ENCODE results near the gene AKT3. TPM values are rescaled to one million over a fixed set of nuclear protein-coding genes. Genes with fewer than 3 reads are reported as not detected.

Gene AKT3
- total and polyA plus RNA-seq, 2 experiments from 2014 or later, result 3.5 to 23.4 TPM

- H3K9me3 ChIP-seq (ENCODE audit: low read depth), result no peaks in the 10 kb centered on the region
- no peak for TF ChIP-seq CTCF (IDR thresholded peaks at IDR 0.05; ENCODE audit: low read depth, low read length)
- H3K27me3 ChIP-seq, result no peaks in the 10 kb centered on the region
- H3K4me3 ChIP-seq, result no peak overlapping the region
- no peaks in the 10 kb centered on the region for H3K4me1 ChIP-seq (ENCODE audit: low read depth)
- H3K27ac ChIP-seq, result no peak overlapping the region
- DNase-seq (ENCODE audit: low read depth in 1 of 2, low spot score in 1 of 2), result no peak
- H3K36me3 ChIP-seq, result no peaks in the 10 kb centered on the region
Measured at GRCh38 chr1:243507672-243508302, 342.3 kb downstream of the AKT3 start.

GRCh38 chr1:243507001-243507671 lies 342.9 kb downstream of the AKT3 start:
- H3K4me3 ChIP-seq, result no peak overlapping the region
- no peak for TF ChIP-seq CTCF (IDR thresholded peaks at IDR 0.05; ENCODE audit: low read depth, low read length)
- H3K36me3 ChIP-seq, result no peaks in the 10 kb centered on the region
- H3K27ac ChIP-seq, result no peak overlapping the region
- no peaks in the 10 kb centered on the region for H3K27me3 ChIP-seq
- no peak for DNase-seq (ENCODE audit: low read depth in 1 of 2, low spot score in 1 of 2)
- H3K4me1 ChIP-seq (ENCODE audit: low read depth), result no peaks in the 10 kb centered on the region
- H3K9me3 ChIP-seq (ENCODE audit: low read depth), result no peaks in the 10 kb centered on the region

- no peak overlapping the region for H3K27ac ChIP-seq
Measured at GRCh38 chr1:243505986-243506689, 343.9 kb downstream of the AKT3 start.

GRCh38 chr1:243503155-243503554 lies 346.9 kb downstream of the AKT3 start:
- no peak for TF ChIP-seq CTCF (IDR thresholded peaks at IDR 0.05; ENCODE audit: low read depth, low read length)
- H3K4me3 ChIP-seq, result no peak overlapping the region
- no peak for DNase-seq (ENCODE audit: low read depth in 1 of 2, low spot score in 1 of 2)
- H3K9me3 ChIP-seq (ENCODE audit: low read depth), result no peaks in the 10 kb centered on the region
- H3K4me1 ChIP-seq (ENCODE audit: low read depth), result no peaks in the 10 kb centered on the region
- no peaks in the 10 kb centered on the region for H3K27me3 ChIP-seq
- no peak overlapping the region for H3K27ac ChIP-seq
- H3K36me3 ChIP-seq, result no peaks in the 10 kb centered on the region

More at GRCh38 chr1:243505986-243506689, 343.9 kb downstream of the AKT3 start:
- Histone ChIP-seq H3K9me3 (ENCODE audit: low read depth) (no peaks in the 10 kb centered on the region), H3K27me3 (no peaks in the 10 kb centered on the region), H3K4me3 (no peak overlapping the region), H3K36me3 (no peaks in the 10 kb centered on the region), H3K4me1 (ENCODE audit: low read depth) (no peaks in the 10 kb centered on the region)
- TF ChIP-seq CTCF (IDR thresholded peaks at IDR 0.05; ENCODE audit: low read depth, low read length), result no peak
- peak in 1 of 2 donors; percentile 49 for DNase-seq (ENCODE audit: low read depth in 1 of 2, low spot score in 1 of 2)

GRCh38 chr1:243501002-243501401 lies 349.0 kb downstream of the AKT3 start:
- peak in 1 of 2 donors; percentile 37 for DNase-seq (ENCODE audit: low read depth in 1 of 2, low spot score in 1 of 2)
- Histone ChIP-seq H3K36me3 (no peaks in the 10 kb centered on the region), H3K9me3 (ENCODE audit: low read depth) (no peaks in the 10 kb centered on the region), H3K4me1 (ENCODE audit: low read depth) (no peaks in the 10 kb centered on the region), H3K27me3 (no peaks in the 10 kb centered on the region), H3K4me3 (no peak overlapping the region), H3K27ac (no peak overlapping the region)
- no peak for TF ChIP-seq CTCF (IDR thresholded peaks at IDR 0.05; ENCODE audit: low read depth, low read length)

Data from cardiac muscle cell (in vitro differentiated cells and primary cell).